ENCODE results near the gene ATP8B3. TPM values are rescaled to one million over a fixed set of nuclear protein-coding genes. Genes with fewer than 3 reads are reported as not detected.

The ATP8B3 gene
- total RNA-seq, 1 donor from 2014 or later, result 3.0 TPM

- H3K27me3 ChIP-seq (ENCODE audit: insufficient read depth, low read length), result peaks cover 5% of the 10 kb centered on the region
- Mint-ChIP-seq H3K36me3 (ENCODE audit: low read depth, unreplicated experiment) (peaks cover 5% of the 10 kb centered on the region), H3K4me1 (ENCODE audit: low read depth, unreplicated experiment) (no peaks in the 10 kb centered on the region), H3K27ac (ENCODE audit: unreplicated experiment) (no peak overlapping the region), H3K27me3 (ENCODE audit: low read depth, unreplicated experiment) (peaks cover 34% of the 10 kb centered on the region), H3K9me3 (ENCODE audit: unreplicated experiment) (peaks cover 6% of the 10 kb centered on the region), H3K4me3 (ENCODE audit: unreplicated experiment) (no peak overlapping the region)
- H3K27ac ChIP-seq (ENCODE audit: low read depth, low read length), result no peak overlapping the region
- H3K9me3 ChIP-seq (ENCODE audit: insufficient read depth, low read depth, low read length), result peaks cover 4% of the 10 kb centered on the region
- no peaks in the 10 kb centered on the region for H4K20me1 ChIP-seq (ENCODE audit: insufficient read depth, low read length)
- H3K4me3 ChIP-seq (ENCODE audit: insufficient read depth, low read depth, low read length), result no peak overlapping the region
- no peak overlapping the region for H3K9ac ChIP-seq (ENCODE audit: low read length)
- H3K36me3 ChIP-seq (ENCODE audit: insufficient read depth, low read length), result no peaks in the 10 kb centered on the region
- DNase-seq (ENCODE audit: low read depth) (no peak), FAIRE-seq (no peak)
- TF ChIP-seq CTCF (IDR thresholded peaks at IDR 0.05; ENCODE audit: insufficient read depth, low read depth, low read length) (no peak), EZH2 (IDR thresholded peaks at IDR 0.05; ENCODE audit: insufficient read depth, low read length) (no peak)
- H2AFZ ChIP-seq (ENCODE audit: low read depth, low read length), result no peak overlapping the region
- no peak overlapping the region for H3K4me2 ChIP-seq (ENCODE audit: low read length)
- H3K4me1 ChIP-seq (ENCODE audit: insufficient read depth, low read length), result peaks cover 14% of the 10 kb centered on the region
- H3K79me2 ChIP-seq (ENCODE audit: insufficient read depth, low read length), result no peaks in the 10 kb centered on the region
Observed at GRCh38 chr19:1742989-1743696, 68.9 kb downstream of the ATP8B3 start.

GRCh38 chr19:1739960-1740629 lies 72.0 kb downstream of the ATP8B3 start:
- DNase-seq (ENCODE audit: low read depth), result no peak
- Mint-ChIP-seq H3K4me3 (ENCODE audit: unreplicated experiment) (no peak overlapping the region), H3K27ac (ENCODE audit: unreplicated experiment) (no peak overlapping the region), H3K9me3 (ENCODE audit: unreplicated experiment) (peaks cover 7% of the 10 kb centered on the region), H3K36me3 (ENCODE audit: low read depth, unreplicated experiment) (peaks cover 5% of the 10 kb centered on the region), H3K27me3 (ENCODE audit: low read depth, unreplicated experiment) (peaks cover 56% of the 10 kb centered on the region), H3K4me1 (ENCODE audit: low read depth, unreplicated experiment) (no peaks in the 10 kb centered on the region)
- Histone ChIP-seq H3K27ac (ENCODE audit: low read depth, low read length) (no peak overlapping the region), H3K9me3 (ENCODE audit: insufficient read depth, low read depth, low read length) (peaks cover 4% of the 10 kb centered on the region), H3K27me3 (ENCODE audit: insufficient read depth, low read length) (peaks cover 11% of the 10 kb centered on the region), H2AFZ (ENCODE audit: low read depth, low read length) (no peak overlapping the region), H4K20me1 (ENCODE audit: insufficient read depth, low read length) (no peaks in the 10 kb centered on the region), H3K4me1 (ENCODE audit: insufficient read depth, low read length) (peaks cover 2% of the 10 kb centered on the region), H3K79me2 (ENCODE audit: insufficient read depth, low read length) (no peaks in the 10 kb centered on the region), H3K4me3 (ENCODE audit: insufficient read depth, low read depth, low read length) (no peak overlapping the region), H3K36me3 (ENCODE audit: insufficient read depth, low read length) (no peaks in the 10 kb centered on the region), H3K9ac (ENCODE audit: low read length) (no peak overlapping the region), H3K4me2 (ENCODE audit: low read length) (no peak overlapping the region)
- TF ChIP-seq EZH2 (IDR thresholded peaks at IDR 0.05; ENCODE audit: insufficient read depth, low read length), result no peak
- TF ChIP-seq CTCF (IDR thresholded peaks at IDR 0.05; ENCODE audit: insufficient read depth, low read depth, low read length), result no peak
- FAIRE-seq, result no peak

GRCh38 chr19:1736927-1737326 lies 75.1 kb downstream of the ATP8B3 start:
- TF ChIP-seq CTCF (IDR thresholded peaks at IDR 0.05; ENCODE audit: insufficient read depth, low read depth, low read length), result no peak
- TF ChIP-seq EZH2 (IDR thresholded peaks at IDR 0.05; ENCODE audit: insufficient read depth, low read length), result no peak
- H3K9me3 ChIP-seq (ENCODE audit: insufficient read depth, low read depth, low read length), result peaks cover 4% of the 10 kb centered on the region
- no peak overlapping the region for H3K4me2 ChIP-seq (ENCODE audit: low read length)
- Mint-ChIP-seq H3K27me3 (ENCODE audit: low read depth, unreplicated experiment) (peaks cover 70% of the 10 kb centered on the region), H3K36me3 (ENCODE audit: low read depth, unreplicated experiment) (peaks cover 5% of the 10 kb centered on the region), H3K4me1 (ENCODE audit: low read depth, unreplicated experiment) (no peaks in the 10 kb centered on the region), H3K4me3 (ENCODE audit: unreplicated experiment) (no peak overlapping the region), H3K9me3 (ENCODE audit: unreplicated experiment) (peaks cover 11% of the 10 kb centered on the region), H3K27ac (ENCODE audit: unreplicated experiment) (no peak overlapping the region)
- no peak overlapping the region for H3K27ac ChIP-seq (ENCODE audit: low read depth, low read length)
- H3K4me1 ChIP-seq (ENCODE audit: insufficient read depth, low read length), result no peaks in the 10 kb centered on the region
- no peak overlapping the region for H3K4me3 ChIP-seq (ENCODE audit: insufficient read depth, low read depth, low read length)
- DNase-seq (ENCODE audit: low read depth) (no peak), FAIRE-seq (no peak)
- no peaks in the 10 kb centered on the region for H4K20me1 ChIP-seq (ENCODE audit: insufficient read depth, low read length)
- H3K9ac ChIP-seq (ENCODE audit: low read length), result no peak overlapping the region
- H3K36me3 ChIP-seq (ENCODE audit: insufficient read depth, low read length), result no peaks in the 10 kb centered on the region
- H2AFZ ChIP-seq (ENCODE audit: low read depth, low read length), result no peak overlapping the region
- H3K79me2 ChIP-seq (ENCODE audit: insufficient read depth, low read length), result no peaks in the 10 kb centered on the region
- peaks cover 20% of the 10 kb centered on the region for H3K27me3 ChIP-seq (ENCODE audit: insufficient read depth, low read length)
